ENCODE measurements around the gene BLID. TPM values are rescaled to one million over a fixed set of nuclear protein-coding genes. Genes with fewer than 3 reads are reported as not detected.

The BLID gene
- total and polyA plus RNA-seq, 2 of the 8 experiments (the other 6 are each of a cell fraction or from before 2014, with no cell fraction given), result not detected

DNA sequence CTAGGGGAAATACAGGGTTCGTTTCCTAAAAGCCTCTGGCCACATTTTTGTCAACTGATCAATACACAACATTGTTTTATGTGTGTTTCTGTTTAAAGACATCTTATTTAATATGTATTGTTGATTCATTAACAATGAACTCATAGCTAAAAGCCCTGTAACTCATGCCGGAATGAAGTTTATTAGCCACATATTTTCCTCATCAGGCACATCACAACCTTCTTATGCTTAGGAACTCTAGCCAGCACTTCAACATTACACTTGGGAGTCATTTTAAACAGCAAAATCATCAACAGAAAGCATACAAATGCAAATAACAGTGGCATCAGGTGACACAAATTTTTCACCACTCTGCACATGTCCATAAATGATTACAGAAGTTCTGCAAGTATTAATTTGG, 15.1 kb upstream of the BLID start:
- no peak overlapping the region for H3K4me3 ChIP-seq (ENCODE audit: extremely low read depth in 1 of 4, insufficient read depth in 2 of 4, low read depth in 3 of 4, low read length in 4 of 4)
- H3K9me3 ChIP-seq (ENCODE audit: insufficient read depth in 2 of 2, low read depth in 1 of 2, low read length in 1 of 2), result no peaks in the 10 kb centered on the region
- no peak overlapping the region for H2BK20ac ChIP-seq (ENCODE audit: low read length)
- WGBS, 2 experiments (ENCODE audit: extremely low coverage in 1 of 2, insufficient coverage in 1 of 2, insufficient read length in 1 of 2, insufficient replicate concordance in 2 of 2, low coverage in 1 of 2, low lambda C conversion rate in 2 of 2, missing lambda C conversion rate in 1 of 2), result 91% methylated on average over 2 of the region's 2 CpGs; no CpG with 5 or more reads in 1 of the 2 experiments
- no peak for FAIRE-seq
- H3K79me1 ChIP-seq (ENCODE audit: low read depth, low read length), result no peaks in the 10 kb centered on the region
- no peak overlapping the region for H3K23ac ChIP-seq (ENCODE audit: insufficient read length)
- H4K91ac ChIP-seq (replicated peaks; ENCODE audit: insufficient read length, low read length), result no peak overlapping the region
- no peaks in the 10 kb centered on the region for H3K27me3 ChIP-seq (replicated peaks in 1 of 4; ENCODE audit: control insufficient read depth in 3 of 4, extremely low read depth in 1 of 4, insufficient read depth in 3 of 4, low read length in 3 of 4)
- no peak overlapping the region for H3K14ac ChIP-seq (ENCODE audit: insufficient read length)
- POLR2A ChIA-PET (ENCODE audit: partially characterized antibody), result no interaction called here
- H2AK5ac ChIP-seq (ENCODE audit: low read depth, low read length), result no peak overlapping the region
- H2BK15ac ChIP-seq (ENCODE audit: low read length), result no peak overlapping the region
- H3K4me2 ChIP-seq (ENCODE audit: insufficient read depth in 1 of 2, low read depth in 2 of 2, low read length in 2 of 2), result no peak overlapping the region
- CTCF ChIA-PET (ENCODE audit: partially characterized antibody), result interaction anchor here (0.6 kb wide), 1 partner anchor 482 kb away, joined by 3 read pairs; no protein-coding TSS in a partner anchor
- H3K79me2 ChIP-seq (ENCODE audit: control insufficient read depth in 1 of 2, insufficient read depth in 2 of 2, low read length in 2 of 2), result no peaks in the 10 kb centered on the region
- H3K23me2 ChIP-seq (ENCODE audit: low read depth, low read length), result no peaks in the 10 kb centered on the region
- no peak overlapping the region for H2BK12ac ChIP-seq (ENCODE audit: low read depth, low read length)
- no peak overlapping the region for H2BK5ac ChIP-seq (ENCODE audit: low read depth, low read length)
- H4K5ac ChIP-seq (ENCODE audit: insufficient read length, low read depth, low read length), result no peak overlapping the region
- no peak overlapping the region for H2BK120ac ChIP-seq (replicated peaks; ENCODE audit: low read depth, low read length)
- no peak overlapping the region for H4K8ac ChIP-seq (ENCODE audit: extremely low read depth, insufficient read depth, low read length)
- no peak overlapping the region for H3K27ac ChIP-seq (ENCODE audit: low read depth, low read length)
- H3K9ac ChIP-seq (replicated peaks in 1 of 4; ENCODE audit: extremely low read depth in 1 of 4, low read depth in 3 of 4, low read length in 3 of 4), result no peak overlapping the region
- H2AFZ ChIP-seq (ENCODE audit: low read length), result no peak overlapping the region
- H3K4me1 ChIP-seq (replicated peaks in 1 of 4; ENCODE audit: control insufficient read depth in 3 of 4, insufficient read depth in 4 of 4, low read length in 3 of 4), result no peaks in the 10 kb centered on the region
- no peak overlapping the region for H3K4ac ChIP-seq (replicated peaks; ENCODE audit: insufficient read length, low read depth, low read length)
- DNase-seq (ENCODE audit: low read depth in 1 of 2, low spot score in 2 of 2), result no peak
- H4K20me1 ChIP-seq (replicated peaks in 1 of 2; ENCODE audit: control insufficient read depth in 1 of 2, insufficient read depth in 2 of 2, low read length in 2 of 2), result no peaks in the 10 kb centered on the region
- no peak overlapping the region for H3K18ac ChIP-seq (ENCODE audit: extremely low read depth, low read length)
- H3K36me3 ChIP-seq (ENCODE audit: control insufficient read depth in 2 of 4, insufficient read depth in 4 of 4, low read length in 3 of 4), result no peaks in the 10 kb centered on the region
- H3K56ac ChIP-seq (replicated peaks; ENCODE audit: insufficient read length, low read depth, low read length), result no peak overlapping the region
- TF ChIP-seq TEAD4 (IDR thresholded peaks at IDR 0.05; ENCODE audit: low read depth, low read length) (no peak), SIN3A (conservative IDR thresholded peaks at IDR 0.05 in 1 of 2, IDR thresholded peaks at IDR 0.05 in 1 of 2; ENCODE audit: low read depth in 1 of 2, low read length in 2 of 2) (no peak), KDM4A (IDR thresholded peaks at IDR 0.05; ENCODE audit: low read depth, low read length, severe bottlenecking) (no peak), CEBPB (IDR thresholded peaks at IDR 0.05; ENCODE audit: low read depth, low read length) (no peak), MAX (IDR thresholded peaks at IDR 0.05) (no peak), KDM5A (IDR thresholded peaks at IDR 0.05; ENCODE audit: low read length) (no peak), ATF3 (IDR thresholded peaks at IDR 0.05; ENCODE audit: insufficient read depth, low read depth, low read length) (no peak), CTBP2 (IDR thresholded peaks at IDR 0.05; ENCODE audit: borderline replicate concordance, insufficient read depth, insufficient read length, low read length) (no peak), GABPA (IDR thresholded peaks at IDR 0.05; ENCODE audit: borderline replicate concordance, insufficient read depth, low read length) (no peak), EGR1 (IDR thresholded peaks at IDR 0.05; ENCODE audit: borderline replicate concordance, low read depth, low read length) (no peak), RNF2 (IDR thresholded peaks at IDR 0.05; ENCODE audit: borderline replicate concordance, low read depth, low read length, missing control alignments, poor library complexity, severe bottlenecking) (no peak)
- TF ChIP-seq, protein P1, sequence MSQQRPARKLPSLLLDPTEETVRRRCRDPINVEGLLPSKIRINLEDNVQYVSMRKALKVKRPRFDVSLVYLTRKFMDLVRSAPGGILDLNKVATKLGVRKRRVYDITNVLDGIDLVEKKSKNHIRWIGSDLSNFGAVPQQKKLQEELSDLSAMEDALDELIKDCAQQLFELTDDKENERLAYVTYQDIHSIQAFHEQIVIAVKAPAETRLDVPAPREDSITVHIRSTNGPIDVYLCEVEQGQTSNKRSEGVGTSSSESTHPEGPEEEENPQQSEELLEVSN (IDR thresholded peaks at IDR 0.05), result no peak
